GM12878 (cell line): Measurements from ENCODE around the gene UBLCP1. TPM values are rescaled to one million over a fixed set of nuclear protein-coding genes. Genes with fewer than 3 reads are reported as not detected.
A peak's percentile ranks its signal among the peaks of the same experiment; 100 is the strongest.

ENCODE experiments used
- ATAC-seq: fragments of 200-7000 bp; cut with Tn5 transposase; 3 replicates; pipeline ENCODE4 v1.9.1; 2020; ENCODE audit warnings: mild to moderate bottlenecking, moderate library complexity
- BruUV-seq: library from RNA; stranded (reverse); fragments of 400-500 nt; replicated peaks from 2 replicates; lab custom pipeline; 2021; lab: Mats Ljungman, UMichigan
- CTCF ChIA-PET: fragments of 300-600 bp; sonication (Branson Sonifier 250); formaldehyde crosslinking; extraction: SDS; loops from one replicate; lab custom pipeline; 2021; ENCODE audit warnings: inconsistent platforms; lab: Yijun Ruan, JAX
- POLR2A ChIA-PET: fragments of 350-600 bp; formaldehyde crosslinking; extraction: SDS; loops from one replicate; lab custom pipeline; 2021; ENCODE audit warnings: inconsistent platforms; lab: Charles Lee
- RAD21 ChIA-PET: fragments of 300-600 bp; sonication (Branson Sonifier 250); formaldehyde crosslinking; loops from one replicate; lab custom pipeline; 2023; ENCODE audit warnings: antibody characterized with exemption; ENCODE audit not compliant: unreplicated experiment; lab: Charles Lee
- SMC1A ChIA-PET: fragments of 300-600 bp; sonication (Branson Sonifier 250); formaldehyde crosslinking; loops from one replicate; lab custom pipeline; 2023; ENCODE audit not compliant: unreplicated experiment, uncharacterized antibody; lab: Charles Lee
- DNase-seq: peaks from one replicate; pipeline ENCODE4 v3.0.0-alpha.2; 2011; ENCODE audit warnings: low read depth, low spot score
- FAIRE-seq: peaks from 3 replicates; lab custom pipeline; 2011; peaks lifted over from hg19 to GRCh38; lab: Jason Lieb, UNC
- H2AFZ ChIP-seq: 2 replicates; pipeline ENCODE4 v1.6.0; 2011; ENCODE audit warnings: low read depth, low read length, control low read depth; ENCODE audit not compliant: control insufficient read depth
- H3K27ac ChIP-seq: 2 replicates; pipeline ENCODE4 v1.5.1; 2011; ENCODE audit warnings: control low read depth; ENCODE audit not compliant: control insufficient read depth, insufficient read depth
- H3K27me3 ChIP-seq, 2 experiments: replicated peaks in 1 of 2; 2 replicates each; pipeline versions ENCODE4 v1.6.0 to v1.6.1; 2011; ENCODE audit warnings: low read length in 1 of 2; ENCODE audit not compliant: control insufficient read depth in 2 of 2, insufficient read depth in 2 of 2
- H3K36me3 ChIP-seq, 2 experiments: 2 replicates each; pipeline ENCODE4 v1.5.1; 2011; ENCODE audit warnings: low read length in 1 of 2; ENCODE audit not compliant: control insufficient read depth in 2 of 2, insufficient read depth in 2 of 2
- H3K4me1 ChIP-seq: 2 replicates; pipeline ENCODE4 v1.6.1; 2011; ENCODE audit warnings: mild to moderate bottlenecking, low read length, moderate library complexity, mixed read lengths; ENCODE audit not compliant: control insufficient read depth, insufficient read depth
- H3K4me2 ChIP-seq: 2 replicates; pipeline ENCODE4 v1.6.0; 2011; ENCODE audit warnings: control low read depth; ENCODE audit not compliant: control insufficient read depth, insufficient read depth
- H3K4me3 ChIP-seq: fragments of 200-600 bp; sonication (generic); 2 replicates; pipeline ENCODE4 v1.5.1; 2016
- H3K79me2 ChIP-seq: 2 replicates; pipeline ENCODE4 v1.6.0; 2011; ENCODE audit warnings: low read length; ENCODE audit not compliant: control insufficient read depth, insufficient read depth
- H3K9ac ChIP-seq: 2 replicates; pipeline ENCODE4 v1.8.0; 2011; ENCODE audit warnings: low read length, control low read depth, mixed read lengths; ENCODE audit not compliant: control insufficient read depth, insufficient read depth
- H3K9me3 ChIP-seq: replicated peaks from 3 replicates; pipeline ENCODE4 v1.5.1; 2011; ENCODE audit warnings: mild to moderate bottlenecking, low read length; ENCODE audit not compliant: control insufficient read depth, insufficient read depth
- H4K20me1 ChIP-seq: 2 replicates; pipeline ENCODE4 v1.6.0; 2011; ENCODE audit not compliant: control insufficient read depth, insufficient read depth
- BCL11A ChIP-seq: IDR thresholded peaks from 2 replicates; pipeline ENCODE4 v1.6.1; 2011; ENCODE audit warnings: low read depth, low read length
- CBX3 ChIP-seq: fragments of 200-600 bp; sonication (generic); IDR thresholded peaks from 2 replicates; pipeline ENCODE4 v1.6.1; 2016; ENCODE audit warnings: low read depth, borderline replicate concordance
- E2F4 ChIP-seq: IDR thresholded peaks from 2 replicates; pipeline ENCODE4 v1.6.1; 2012; ENCODE audit warnings: low read depth, low read length, improper control_type of control experiment
- EGR1 ChIP-seq, 2 experiments: IDR thresholded peaks; 1 replicate in 1 of 2; 2 replicates in 1 of 2; pipeline ENCODE4 v1.6.1; 2011 to 2012; ENCODE audit warnings: low read depth in 2 of 2, low read length in 2 of 2, borderline replicate concordance in 1 of 2, mild to moderate bottlenecking in 1 of 2, moderate library complexity in 1 of 2
- FOS ChIP-seq: IDR thresholded peaks from 3 replicates; pipeline ENCODE4 v1.6.1; 2011; ENCODE audit warnings: borderline replicate concordance; ENCODE audit not compliant: insufficient read length; ENCODE audit errors: extremely low read depth
- LARP7 ChIP-seq: fragments of 450-650 bp; IDR thresholded peaks from 2 replicates; pipeline ENCODE4 v1.6.1; 2017; ENCODE audit warnings: mild to moderate bottlenecking
- NFYB ChIP-seq: IDR thresholded peaks from 2 replicates; pipeline ENCODE4 v1.6.1; 2011; ENCODE audit warnings: low read depth, mild to moderate bottlenecking, low read length, improper control_type of control experiment, moderate library complexity; ENCODE audit not compliant: insufficient read depth
- NRF1 ChIP-seq: conservative IDR thresholded peaks from 2 replicates; pipeline ENCODE4 v1.6.1; 2011; ENCODE audit warnings: mild to moderate bottlenecking, low read depth, low read length, improper control_type of control experiment
- POLR2A ChIP-seq: IDR thresholded peaks from 2 replicates; pipeline ENCODE4 v1.6.1; 2011; ENCODE audit warnings: low read depth, mild to moderate bottlenecking, low read length
- POU2F2 ChIP-seq: IDR thresholded peaks from 3 replicates; pipeline ENCODE4 v1.6.1; 2011; ENCODE audit warnings: low read depth, mild to moderate bottlenecking, low read length, borderline replicate concordance
- PRDM15 ChIP-seq: fragments of 450-650 bp; formaldehyde crosslinking; IDR thresholded peaks from 2 replicates; pipeline ENCODE4 v1.4.0; 2020; ENCODE audit warnings: mild to moderate bottlenecking, moderate library complexity
- RAD21 ChIP-seq: IDR thresholded peaks from 2 replicates; pipeline ENCODE4 v1.6.1; 2011; ENCODE audit warnings: mild to moderate bottlenecking, low read depth, low read length, moderate library complexity; ENCODE audit not compliant: insufficient read depth
- RBBP5 ChIP-seq: fragments of 200-600 bp; sonication (generic); conservative IDR thresholded peaks from 2 replicates; pipeline ENCODE4 v1.6.1; 2016
- TAF1 ChIP-seq: IDR thresholded peaks from 2 replicates; pipeline ENCODE4 v1.6.1; 2011; ENCODE audit warnings: mild to moderate bottlenecking, low read depth, low read length, borderline replicate concordance
- TCF7 ChIP-seq: IDR thresholded peaks from 2 replicates; pipeline ENCODE4 v1.6.1; 2014; ENCODE audit warnings: antibody characterized with exemption, borderline replicate concordance
- ZNF217 ChIP-seq: fragments of 450-650 bp; IDR thresholded peaks from 2 replicates; pipeline ENCODE4 v1.6.1; 2017; ENCODE audit warnings: antibody characterized with exemption, mild to moderate bottlenecking
- ZNF384 ChIP-seq: IDR thresholded peaks from 2 replicates; pipeline ENCODE4 v1.6.1; 2012; ENCODE audit warnings: low read depth, mild to moderate bottlenecking, low read length, improper control_type of control experiment, borderline replicate concordance
- ZSCAN29 ChIP-seq: fragments of 450-650 bp; IDR thresholded peaks from 2 replicates; pipeline ENCODE4 v1.6.1; 2017; ENCODE audit warnings: mild to moderate bottlenecking, moderate library complexity
- WGBS: methylation state at CpG from one replicate; pipeline ENCODE4 v1.1.6; 2016; ENCODE audit warnings: low lambda C conversion rate; ENCODE audit not compliant: insufficient replicate concordance, insufficient coverage; ENCODE audit errors: missing lambda C conversion rate; 5-methylcytosine and 5-hydroxymethylcytosine counted together
- in situ Hi-C: fragments of 300-500 bp; cut with MboI; formaldehyde crosslinking; loops from 9 replicates; pipeline ENCODE4 v1.14.3; 2018; ENCODE audit warnings: mixed read lengths
- intact Hi-C: fragments of 100-400 bp; cut with micrococcal nuclease; formaldehyde crosslinking; loops from one replicate; pipeline ENCODE4 v1.14.2; 2022; ENCODE audit not compliant: unreplicated experiment
- polyA plus RNA-seq, 11 experiments: library from polyadenylated mRNA; depleted of rRNA in 4 of 11; unstranded in 6 of 11; stranded (reverse) in 5 of 11; fragments of >200 nt; fragmentation: Nextera tagmentation in 4 of 11; fragmentation: Illumina TruSeq in 1 of 11; extraction: Ambion mirVana in 4 of 11; extraction: Trizol in 1 of 11; gene quantifications; 1 replicate in 1 of 11; 2 replicates in 10 of 11; pipeline versions ENCODE4 v1.2.1 to v1.2.3, GENCODE V29; 2011 to 2016; ENCODE audit warnings: inconsistent platforms in 2 of 11, missing spikeins in 2 of 11, low read depth in 1 of 11
- total RNA-seq, 4 experiments: library from RNA; depleted of rRNA in 3 of 4; stranded (reverse); fragments of >200 nt in 3 of 4; fragmentation: Illumina TruSeq in 1 of 4; extraction: Trizol in 1 of 4; gene quantifications; 2 replicates each; pipeline versions ENCODE4 v1.2.1 to v1.2.3, GENCODE V29; 2013 to 2021

The UBLCP1 gene
- total and polyA plus RNA-seq, 10 of the 15 experiments (the other 5 are each of a cell fraction or from before 2014, with no cell fraction given): 18.8 to 44.2 (median 32.1) TPM

- BruUV-seq: no TSS peak
- no peak overlapping the region; the same call in 1 of the 2 replicates for H2AFZ ChIP-seq
- DNase-seq (no peak), ATAC-seq (peak; percentile 57), FAIRE-seq (peak; percentile 61)
- ChIA-PET SMC1A (interaction anchor here (0.6 to 4.5 kb wide), 38 partner anchors 8 to 676 kb away, joined by 3 to 74 read pairs (median 4); no protein-coding TSS in a partner anchor), CTCF (interaction anchor here (0.6 to 3.4 kb wide), 40 partner anchors 8 to 675 kb away, joined by 3 to 60 read pairs (median 5); no protein-coding TSS in a partner anchor), RAD21 (interaction anchor here (0.8 to 3.3 kb wide), 25 partner anchors 8 to 654 kb away, joined by 3 to 38 read pairs (median 4); no protein-coding TSS in a partner anchor), POLR2A (interaction anchor here (0.6 to 1.5 kb wide), 7 partner anchors 53 to 126 kb away, joined by 3 to 7 read pairs (median 5); no protein-coding TSS in a partner anchor)
- H3K36me3 ChIP-seq: no peaks in the 10 kb centered on the region
- H3K9me3 ChIP-seq: no peaks in the 10 kb centered on the region; the same call in 2 of the 3 replicates
- no peaks in the 10 kb centered on the region for H3K79me2 ChIP-seq
- H3K27me3 ChIP-seq: 0 out of 4 replicates have a peak, but pooled peaks cover 0 to 1% of the 10 kb centered on the region in 2 experiments
- peak overlapping the region; percentile 19; the same call in 1 of the 2 replicates for H3K4me2 ChIP-seq
- no peaks in the 10 kb centered on the region for H4K20me1 ChIP-seq
- no peak overlapping the region for H3K9ac ChIP-seq
- no peak overlapping the region for H3K27ac ChIP-seq
- intact Hi-C loops: loop anchor here (2.0 to 10.0 kb wide), 6 partner anchors 72 to 582 kb away; partner anchors contain the start of gene ADRA1B
- no peak overlapping the region for H3K4me3 ChIP-seq
- WGBS: 11% methylated on average over 6 of the region's 6 CpGs
- in situ Hi-C loops: no loop called here
- H3K4me1 ChIP-seq: peaks cover 10% of the 10 kb centered on the region
- TF ChIP-seq PRDM15 (CRISPR knock-in tag) (no peak), ZSCAN29 (no peak), EGR1 (IDR thresholded peaks at IDR 0.05; ENCODE audit: borderline replicate concordance in 1 of 2, low read depth in 2 of 2, low read length in 2 of 2) (no peak), POU2F2 (no peak), TAF1 (no peak), POLR2A (no peak), ZNF217 (no peak), RBBP5 (no peak), LARP7 (no peak), NFYB (no peak), ZNF384 (no peak), E2F4 (no peak), TCF7 (no peak), RAD21 (peak; percentile 40; the same call in 1 of the 2 replicates), NRF1 (no peak), FOS (no peak), CBX3 (no peak), BCL11A (no peak)
Measured at GRCh38 chr5:159332800-159333544, 69.9 kb downstream of the UBLCP1 start.
